Ishikawa (cell line): ENCODE results near the gene SRP54.

Source experiments
- CEBPB ChIP-seq: IDR thresholded peaks from 2 replicates; pipeline ENCODE4 v1.6.1; 2012
- CREB1 ChIP-seq: IDR thresholded peaks from 2 replicates; pipeline ENCODE4 v1.6.1; 2012; ENCODE audit warnings: low read depth
- EGR1 ChIP-seq: IDR thresholded peaks from 2 replicates; pipeline ENCODE4 v1.6.1; 2012
- EP300 ChIP-seq: IDR thresholded peaks from 2 replicates; pipeline ENCODE4 v1.6.1; 2012; ENCODE audit warnings: borderline replicate concordance
- FOXM1 ChIP-seq: IDR thresholded peaks from 2 replicates; pipeline ENCODE4 v1.6.1; 2012; ENCODE audit warnings: low read depth, borderline replicate concordance
- NFIC ChIP-seq: IDR thresholded peaks from 2 replicates; pipeline ENCODE4 v1.6.1; 2012
- RAD21 ChIP-seq: IDR thresholded peaks from 2 replicates; pipeline ENCODE4 v1.6.1; 2012; ENCODE audit warnings: low read depth
- REST ChIP-seq: IDR thresholded peaks from 2 replicates; pipeline ENCODE4 v1.6.1; 2012; ENCODE audit warnings: low read depth, mild to moderate bottlenecking
- TAF1 ChIP-seq: IDR thresholded peaks from 2 replicates; pipeline ENCODE4 v1.6.1; 2012; ENCODE audit warnings: low read depth, mild to moderate bottlenecking
- TCF12 ChIP-seq: IDR thresholded peaks from 2 replicates; pipeline ENCODE4 v1.6.1; 2012; ENCODE audit warnings: low read depth
- TEAD4 ChIP-seq: IDR thresholded peaks from 2 replicates; pipeline ENCODE4 v1.6.1; 2012
- YY1 ChIP-seq: IDR thresholded peaks from 2 replicates; pipeline ENCODE4 v1.6.1; 2012; ENCODE audit warnings: low read depth
- ZBTB7A ChIP-seq: IDR thresholded peaks from 2 replicates; pipeline ENCODE4 v1.6.1; 2012; ENCODE audit warnings: low read depth
- TF ChIP-seq, protein P1 (sequence below): IDR thresholded peaks from 2 replicates; pipeline ENCODE4 v1.6.1; 2012
- TF ChIP-seq, protein P2 (sequence below): IDR thresholded peaks from 2 replicates; pipeline ENCODE4 v1.6.1; 2012

The SRP54 gene

DNA sequence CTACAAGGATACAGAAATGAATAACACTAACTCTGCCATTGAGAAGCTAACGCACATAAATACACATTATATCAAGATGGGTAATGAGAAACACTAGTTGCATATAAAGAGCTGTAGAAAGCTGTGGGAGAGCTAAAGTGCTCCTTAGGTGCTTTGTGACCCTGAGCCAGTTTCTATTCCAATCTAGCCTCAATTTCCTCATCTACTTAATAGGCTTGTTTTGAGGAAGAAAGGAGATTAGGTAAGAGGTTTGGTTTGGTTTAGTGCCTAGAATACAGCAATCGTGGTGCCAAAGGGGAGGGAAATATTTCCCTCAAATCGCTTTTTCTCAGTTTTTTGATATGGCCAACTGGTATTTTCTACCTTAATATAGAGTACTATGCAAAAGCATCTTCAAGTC is 994 bp downstream of the SRP54 start:
- TF ChIP-seq EP300 (no peak), EGR1 (no peak), RAD21 (no peak), YY1 (no peak), TEAD4 (no peak), ZBTB7A (no peak), FOXM1 (no peak), NFIC (no peak), REST (no peak), TCF12 (no peak), CEBPB (no peak), TAF1 (no peak), CREB1 (no peak)
- TF ChIP-seq, protein P1, sequence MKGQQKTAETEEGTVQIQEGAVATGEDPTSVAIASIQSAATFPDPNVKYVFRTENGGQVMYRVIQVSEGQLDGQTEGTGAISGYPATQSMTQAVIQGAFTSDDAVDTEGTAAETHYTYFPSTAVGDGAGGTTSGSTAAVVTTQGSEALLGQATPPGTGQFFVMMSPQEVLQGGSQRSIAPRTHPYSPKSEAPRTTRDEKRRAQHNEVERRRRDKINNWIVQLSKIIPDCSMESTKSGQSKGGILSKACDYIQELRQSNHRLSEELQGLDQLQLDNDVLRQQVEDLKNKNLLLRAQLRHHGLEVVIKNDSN: no peak
- TF ChIP-seq, protein P2, sequence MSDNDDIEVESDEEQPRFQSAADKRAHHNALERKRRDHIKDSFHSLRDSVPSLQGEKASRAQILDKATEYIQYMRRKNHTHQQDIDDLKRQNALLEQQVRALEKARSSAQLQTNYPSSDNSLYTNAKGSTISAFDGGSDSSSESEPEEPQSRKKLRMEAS: no peak

- no peak for TF ChIP-seq REST
- no peak for TF ChIP-seq TCF12
- no peak for TF ChIP-seq CEBPB
- TF ChIP-seq ZBTB7A: no peak
- TF ChIP-seq EP300: no peak
- no peak for TF ChIP-seq YY1
- TF ChIP-seq, protein P2: no peak
- no peak for TF ChIP-seq EGR1
- TF ChIP-seq RAD21: no peak
- TF ChIP-seq TAF1: no peak
- TF ChIP-seq FOXM1: no peak
These were observed 2.9 kb downstream of the SRP54 start for GRCh38 chr14:34985740-34986139.

GRCh38 chr14:34987180-34987579 is 4.4 kb downstream of the SRP54 start:
- TF ChIP-seq, protein P2: no peak

DNA sequence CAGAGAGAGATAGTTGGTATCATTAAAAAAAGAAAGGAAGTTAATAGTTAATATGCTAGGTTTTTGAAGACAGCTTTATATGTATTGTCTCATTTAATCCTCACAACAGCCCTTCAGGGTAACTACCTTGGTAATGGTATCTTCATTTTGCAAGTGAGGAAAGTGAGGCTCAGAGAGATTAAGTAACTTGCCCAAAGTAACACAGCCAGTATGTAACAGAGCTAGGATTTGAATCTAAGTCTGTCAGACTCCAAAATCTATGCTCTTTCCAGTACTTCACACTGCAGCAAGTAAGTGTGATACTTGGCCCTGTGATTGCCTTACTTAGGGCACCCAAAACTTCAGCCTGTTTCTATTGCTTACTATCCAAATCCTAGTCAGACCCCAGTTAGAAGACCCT is 7.0 kb downstream of the SRP54 start:
- TF ChIP-seq ZBTB7A: no peak
- TF ChIP-seq FOXM1: no peak
- TF ChIP-seq CREB1: no peak
- TF ChIP-seq, protein P2: no peak
- TF ChIP-seq, protein P1: no peak

GRCh38 chr14:34993426-34993825 is 10.6 kb downstream of the SRP54 start:
- TF ChIP-seq NFIC (no peak), EGR1 (no peak), CEBPB (no peak), CREB1 (no peak), FOXM1 (no peak), TAF1 (no peak), RAD21 (no peak), TEAD4 (no peak)
- TF ChIP-seq, protein P2: no peak

DNA sequence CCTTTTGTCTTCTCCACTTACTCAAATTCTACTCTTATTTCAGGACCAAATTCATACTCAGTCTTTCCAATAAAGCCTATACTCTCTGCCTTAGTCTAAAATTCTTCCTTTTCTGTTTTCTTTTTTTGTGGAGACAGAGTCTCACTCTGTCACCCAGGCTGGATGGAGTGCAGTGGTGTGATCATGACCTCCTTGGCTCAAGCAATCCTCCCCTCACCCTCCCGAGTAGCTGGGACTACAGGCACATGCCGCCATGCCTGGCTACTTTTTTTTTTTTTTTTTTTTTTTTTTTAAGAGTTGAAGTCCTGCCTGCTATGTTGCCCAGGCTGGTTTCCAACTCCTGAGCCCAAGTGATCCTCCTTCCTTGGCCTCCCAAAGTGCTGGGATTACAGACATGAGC is 11.9 kb downstream of the SRP54 start:
- no peak for TF ChIP-seq TEAD4
- TF ChIP-seq CEBPB: no peak
- no peak for TF ChIP-seq REST
- TF ChIP-seq EP300: no peak
- TF ChIP-seq FOXM1: no peak
- no peak for TF ChIP-seq RAD21
- TF ChIP-seq YY1: no peak
- TF ChIP-seq NFIC: no peak
- no peak for TF ChIP-seq TAF1
- no peak for TF ChIP-seq CREB1
- no peak for TF ChIP-seq ZBTB7A
- TF ChIP-seq, protein P2: no peak
- TF ChIP-seq EGR1: no peak
- no peak for TF ChIP-seq TCF12
- TF ChIP-seq, protein P1: no peak
